SK-N-SH treated with all-trans-retinoic acid at 6 μM for 48 hours (cell line): ENCODE measurements around the gene WASF2.

ENCODE experiments used
- ARNTL ChIP-seq: fragments of 450-650 bp; formaldehyde crosslinking; IDR thresholded peaks from 2 replicates; pipeline ENCODE4 v1.5.0; 2020; ENCODE audit warnings: low read depth, mild to moderate bottlenecking, moderate library complexity, borderline replicate concordance
- GLIS3 ChIP-seq: fragments of 250-450 bp; sonication (Bioruptor Pico); IDR thresholded peaks from 2 replicates; pipeline ENCODE4 v1.5.0; 2020; ENCODE audit warnings: mild to moderate bottlenecking, moderate library complexity
- ISL1 ChIP-seq: fragments of 250-450 bp; sonication (Bioruptor Pico); IDR thresholded peaks from 2 replicates; pipeline ENCODE4 v2.1.2; 2022; ENCODE audit warnings: mild to moderate bottlenecking, moderate library complexity
- OSR1 ChIP-seq: fragments of 250-450 bp; sonication (Bioruptor Pico); IDR thresholded peaks from 2 replicates; pipeline ENCODE4 v1.8.0; 2022; ENCODE audit warnings: moderate library complexity, mild to moderate bottlenecking, inconsistent platforms
- TCF4 ChIP-seq: fragments of 250-450 bp; sonication (Bioruptor Pico); IDR thresholded peaks from 2 replicates; pipeline ENCODE4 v1.8.0; 2021; ENCODE audit warnings: mild to moderate bottlenecking, moderate library complexity, borderline replicate concordance
- ZFP3 ChIP-seq: fragments of 250-450 bp; sonication (Bioruptor Pico); IDR thresholded peaks from 2 replicates; pipeline ENCODE4 v1.5.0; 2020; ENCODE audit warnings: mild to moderate bottlenecking, moderate library complexity
- ZFP30 ChIP-seq: fragments of 450-650 bp; formaldehyde crosslinking; IDR thresholded peaks from 2 replicates; pipeline ENCODE4 v1.5.0; 2022; ENCODE audit warnings: mild to moderate bottlenecking, moderate library complexity
- TF ChIP-seq, protein P1 (sequence below): fragments of 250-450 bp; sonication (Bioruptor Pico); IDR thresholded peaks from 2 replicates; pipeline ENCODE4 v1.8.0; 2020; ENCODE audit warnings: mild to moderate bottlenecking, moderate library complexity, borderline replicate concordance
- TF ChIP-seq, protein P2 (sequence below): fragments of 250-450 bp; sonication (Bioruptor Pico); IDR thresholded peaks from 2 replicates; pipeline ENCODE4 v1.8.0; 2021; ENCODE audit warnings: low read depth, mild to moderate bottlenecking, moderate library complexity, borderline replicate concordance
- TF ChIP-seq, protein P3 (sequence below): fragments of 250-450 bp; sonication (Bioruptor Pico); IDR thresholded peaks from 2 replicates; pipeline ENCODE4 v1.5.1; 2020; ENCODE audit warnings: low read depth, mild to moderate bottlenecking, moderate library complexity

DNA sequence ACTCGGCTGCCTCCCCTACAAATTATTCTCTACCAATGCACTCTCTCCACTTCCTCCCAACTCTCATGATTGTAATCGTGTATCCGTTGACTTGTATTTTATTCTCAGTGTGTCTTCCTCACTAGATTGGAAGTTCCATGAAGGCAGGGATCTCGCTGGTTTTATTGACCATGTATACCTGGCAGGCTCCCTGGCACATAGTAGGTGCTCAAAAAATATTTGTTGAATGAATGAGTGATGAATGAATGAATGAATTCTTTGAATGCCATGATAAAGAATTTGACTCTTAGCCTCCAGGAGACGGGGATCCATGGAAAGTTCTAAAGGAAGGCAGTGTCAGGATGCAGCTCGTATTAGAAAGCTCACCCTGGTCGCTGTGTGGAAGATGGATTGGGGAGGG is 28.8 kb upstream of the WASF2 start:
- TF ChIP-seq, protein P1, sequence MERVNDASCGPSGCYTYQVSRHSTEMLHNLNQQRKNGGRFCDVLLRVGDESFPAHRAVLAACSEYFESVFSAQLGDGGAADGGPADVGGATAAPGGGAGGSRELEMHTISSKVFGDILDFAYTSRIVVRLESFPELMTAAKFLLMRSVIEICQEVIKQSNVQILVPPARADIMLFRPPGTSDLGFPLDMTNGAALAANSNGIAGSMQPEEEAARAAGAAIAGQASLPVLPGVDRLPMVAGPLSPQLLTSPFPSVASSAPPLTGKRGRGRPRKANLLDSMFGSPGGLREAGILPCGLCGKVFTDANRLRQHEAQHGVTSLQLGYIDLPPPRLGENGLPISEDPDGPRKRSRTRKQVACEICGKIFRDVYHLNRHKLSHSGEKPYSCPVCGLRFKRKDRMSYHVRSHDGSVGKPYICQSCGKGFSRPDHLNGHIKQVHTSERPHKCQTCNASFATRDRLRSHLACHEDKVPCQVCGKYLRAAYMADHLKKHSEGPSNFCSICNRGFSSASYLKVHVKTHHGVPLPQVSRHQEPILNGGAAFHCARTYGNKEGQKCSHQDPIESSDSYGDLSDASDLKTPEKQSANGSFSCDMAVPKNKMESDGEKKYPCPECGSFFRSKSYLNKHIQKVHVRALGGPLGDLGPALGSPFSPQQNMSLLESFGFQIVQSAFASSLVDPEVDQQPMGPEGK (CRISPR knock-in tag), result no peak
- TF ChIP-seq ZFP30 (CRISPR knock-in tag), result no peak
- no peak for TF ChIP-seq ZFP3 (CRISPR knock-in tag)
- TF ChIP-seq, protein P2, sequence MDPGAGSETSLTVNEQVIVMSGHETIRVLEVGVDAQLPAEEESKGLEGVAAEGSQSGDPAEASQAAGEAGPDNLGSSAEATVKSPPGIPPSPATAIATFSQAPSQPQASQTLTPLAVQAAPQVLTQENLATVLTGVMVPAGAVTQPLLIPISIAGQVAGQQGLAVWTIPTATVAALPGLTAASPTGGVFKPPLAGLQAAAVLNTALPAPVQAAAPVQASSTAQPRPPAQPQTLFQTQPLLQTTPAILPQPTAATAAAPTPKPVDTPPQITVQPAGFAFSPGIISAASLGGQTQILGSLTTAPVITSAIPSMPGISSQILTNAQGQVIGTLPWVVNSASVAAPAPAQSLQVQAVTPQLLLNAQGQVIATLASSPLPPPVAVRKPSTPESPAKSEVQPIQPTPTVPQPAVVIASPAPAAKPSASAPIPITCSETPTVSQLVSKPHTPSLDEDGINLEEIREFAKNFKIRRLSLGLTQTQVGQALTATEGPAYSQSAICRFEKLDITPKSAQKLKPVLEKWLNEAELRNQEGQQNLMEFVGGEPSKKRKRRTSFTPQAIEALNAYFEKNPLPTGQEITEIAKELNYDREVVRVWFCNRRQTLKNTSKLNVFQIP (CRISPR knock-in tag), result no peak
- no peak for TF ChIP-seq TCF4 (CRISPR knock-in tag)
- no peak for TF ChIP-seq GLIS3 (CRISPR knock-in tag)
- TF ChIP-seq ARNTL (CRISPR knock-in tag), result no peak
- no peak for TF ChIP-seq OSR1 (CRISPR knock-in tag)
- no peak for TF ChIP-seq ISL1
- TF ChIP-seq, protein P3, sequence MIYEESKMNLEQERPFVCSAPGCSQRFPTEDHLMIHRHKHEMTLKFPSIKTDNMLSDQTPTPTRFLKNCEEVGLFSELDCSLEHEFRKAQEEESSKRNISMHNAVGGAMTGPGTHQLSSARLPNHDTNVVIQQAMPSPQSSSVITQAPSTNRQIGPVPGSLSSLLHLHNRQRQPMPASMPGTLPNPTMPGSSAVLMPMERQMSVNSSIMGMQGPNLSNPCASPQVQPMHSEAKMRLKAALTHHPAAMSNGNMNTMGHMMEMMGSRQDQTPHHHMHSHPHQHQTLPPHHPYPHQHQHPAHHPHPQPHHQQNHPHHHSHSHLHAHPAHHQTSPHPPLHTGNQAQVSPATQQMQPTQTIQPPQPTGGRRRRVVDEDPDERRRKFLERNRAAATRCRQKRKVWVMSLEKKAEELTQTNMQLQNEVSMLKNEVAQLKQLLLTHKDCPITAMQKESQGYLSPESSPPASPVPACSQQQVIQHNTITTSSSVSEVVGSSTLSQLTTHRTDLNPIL (CRISPR knock-in tag), result no peak
